8988T (cell line): ENCODE measurements around the gene FAM124A.

ENCODE experiments used
- DNase-seq: peaks from one replicate; pipeline ENCODE4 v3.0.0; 2011

The FAM124A gene

GRCh38 chr13:51313619-51314018 lies 91.4 kb downstream of the FAM124A start:
- DNase-seq = no peak

GRCh38 chr13:51317262-51317661 lies 95.1 kb downstream of the FAM124A start:
- no peak for DNase-seq

- DNase-seq = no peak
These were observed 95.8 kb downstream of the FAM124A start for GRCh38 chr13:51318015-51318414.

GRCh38 chr13:51318876-51319275 lies 96.7 kb downstream of the FAM124A start:
- DNase-seq = no peak

- no peak for DNase-seq
These were observed 99.6 kb downstream of the FAM124A start for GRCh38 chr13:51321836-51322235.

- DNase-seq = no peak
These were observed 100.6 kb downstream of the FAM124A start for GRCh38 chr13:51322826-51323225.

GRCh38 chr13:51323824-51324511 lies 101.8 kb downstream of the FAM124A start:
- DNase-seq = no peak

GRCh38 chr13:51324714-51325420 lies 102.7 kb downstream of the FAM124A start:
- DNase-seq = no peak

GRCh38 chr13:51325837-51326236 lies 103.6 kb downstream of the FAM124A start:
- DNase-seq = no peak

- no peak for DNase-seq
These were observed 104.6 kb downstream of the FAM124A start for GRCh38 chr13:51326777-51327176.

- DNase-seq = no peak
These were observed 105.8 kb downstream of the FAM124A start for GRCh38 chr13:51327961-51328360.

- no peak for DNase-seq
These were observed 106.3 kb downstream of the FAM124A start for GRCh38 chr13:51328488-51328887.

- DNase-seq = no peak
These were observed 107.4 kb downstream of the FAM124A start for GRCh38 chr13:51329606-51330005.

GRCh38 chr13:51330791-51331190 lies 108.6 kb downstream of the FAM124A start:
- no peak for DNase-seq

GRCh38 chr13:51331354-51331861 lies 109.2 kb downstream of the FAM124A start:
- no peak for DNase-seq

- DNase-seq = no peak
These were observed 110.6 kb downstream of the FAM124A start for GRCh38 chr13:51332566-51333361.

- DNase-seq = no peak
These were observed 111.2 kb downstream of the FAM124A start for GRCh38 chr13:51333421-51333820.

- DNase-seq = no peak
These were observed 111.6 kb downstream of the FAM124A start for GRCh38 chr13:51333826-51334225.
